H1 (cell line): ENCODE data around the gene SLC6A17. TPM values are rescaled to one million over a fixed set of nuclear protein-coding genes. Genes with fewer than 3 reads are reported as not detected.

Experiments
- CTCF ChIA-PET: fragments of 300-600 bp; sonication (Branson Sonifier 250); formaldehyde crosslinking; loops from one replicate; lab custom pipeline; 2021; ENCODE audit not compliant: partially characterized antibody; lab: Charles Lee
- POLR2A ChIA-PET: fragments of 300-600 bp; sonication (Branson Sonifier 250); formaldehyde crosslinking; loops from one replicate; lab custom pipeline; 2021; ENCODE audit warnings: inconsistent platforms; ENCODE audit not compliant: partially characterized antibody; lab: Charles Lee
- DNase-seq, 2 experiments: peaks; one replicate each; pipeline versions ENCODE4 v3.0.0 to v3.0.0-alpha.2; 2010 to 2022; ENCODE audit warnings: low spot score in 2 of 2, low read depth in 1 of 2, mixed read lengths in 1 of 2
- FAIRE-seq: peaks from 2 replicates; lab custom pipeline; 2011; peaks lifted over from hg19 to GRCh38; lab: Jason Lieb, UNC
- H2AFZ ChIP-seq: 2 replicates; pipeline ENCODE4 v1.8.1; 2012; ENCODE audit warnings: low read length, inconsistent platforms
- H2AK5ac ChIP-seq: 2 replicates; pipeline ENCODE4 v1.6.1; 2013; ENCODE audit warnings: low read depth, low read length
- H2BK120ac ChIP-seq: replicated peaks from 2 replicates; pipeline ENCODE3; 2013; ENCODE audit warnings: low read depth, low read length, inconsistent platforms
- H2BK12ac ChIP-seq: 2 replicates; pipeline ENCODE4 v1.6.1; 2013; ENCODE audit warnings: low read depth, low read length
- H2BK15ac ChIP-seq: 2 replicates; pipeline ENCODE4 v1.6.1; 2013; ENCODE audit warnings: low read length
- H2BK20ac ChIP-seq: 2 replicates; pipeline ENCODE4 v1.6.1; 2013; ENCODE audit warnings: low read length
- H2BK5ac ChIP-seq: 2 replicates; pipeline ENCODE4 v1.6.1; 2013; ENCODE audit warnings: low read depth, low read length
- H3K14ac ChIP-seq: 2 replicates; pipeline ENCODE4 v1.6.1; 2013; ENCODE audit warnings: inconsistent platforms; ENCODE audit not compliant: insufficient read length
- H3K18ac ChIP-seq: 2 replicates; pipeline ENCODE4 v1.6.1; 2013; ENCODE audit warnings: low read length; ENCODE audit errors: extremely low read depth
- H3K23ac ChIP-seq: 2 replicates; pipeline ENCODE4 v1.6.1; 2013; ENCODE audit warnings: inconsistent platforms; ENCODE audit not compliant: insufficient read length
- H3K23me2 ChIP-seq: 2 replicates; pipeline ENCODE4 v1.6.1; 2013; ENCODE audit warnings: low read depth, low read length
- H3K27ac ChIP-seq: 2 replicates; pipeline ENCODE4 v1.6.1; 2011; ENCODE audit warnings: low read depth, low read length, inconsistent platforms
- H3K27me3 ChIP-seq, 4 experiments: replicated peaks in 1 of 4; 1 replicate in 1 of 4; 2 replicates in 3 of 4; pipeline versions ENCODE4 v1.6.1 to v1.8.1; 2011 to 2013; ENCODE audit warnings: low read length in 3 of 4, mild to moderate bottlenecking in 3 of 4, inconsistent platforms in 2 of 4, mixed read lengths in 2 of 4, moderate library complexity in 1 of 4; ENCODE audit not compliant: control insufficient read depth in 3 of 4, insufficient read depth in 3 of 4; ENCODE audit errors: extremely low read depth in 1 of 4
- H3K36me3 ChIP-seq, 4 experiments: 2 replicates each; pipeline versions ENCODE4 v1.6.1 to v1.8.1; 2011 to 2013; ENCODE audit warnings: mild to moderate bottlenecking in 4 of 4, low read length in 3 of 4, moderate library complexity in 2 of 4, control low read depth in 1 of 4, inconsistent platforms in 1 of 4; ENCODE audit not compliant: insufficient read depth in 4 of 4, control insufficient read depth in 2 of 4
- H3K4ac ChIP-seq: replicated peaks from 2 replicates; pipeline ENCODE3; 2013; ENCODE audit warnings: low read length, low read depth, mixed read lengths, inconsistent platforms; ENCODE audit not compliant: insufficient read length
- H3K4me1 ChIP-seq, 4 experiments: replicated peaks in 1 of 4; 1 replicate in 1 of 4; 2 replicates in 3 of 4; pipeline versions ENCODE4 v1.6.1 to v1.8.1; 2011 to 2013; ENCODE audit warnings: low read length in 3 of 4, inconsistent platforms in 2 of 4, mixed read lengths in 1 of 4; ENCODE audit not compliant: insufficient read depth in 4 of 4, control insufficient read depth in 3 of 4
- H3K4me2 ChIP-seq, 2 experiments: 2 replicates each; pipeline versions ENCODE4 v1.6.1 to v1.8.1; 2011 to 2013; ENCODE audit warnings: low read depth in 2 of 2, low read length in 2 of 2, control low read depth in 1 of 2, inconsistent platforms in 1 of 2, mild to moderate bottlenecking in 1 of 2; ENCODE audit not compliant: insufficient read depth in 1 of 2
- H3K4me3 ChIP-seq, 4 experiments: fragments of 200-600, 300-600 bp in 1 of 4; sonication (generic), shearing (Covaris generic), sonication (Bioruptor Twin) in 1 of 4; 2 replicates each; pipeline versions ENCODE4 v1.5.1 to v1.8.1; 2011 to 2016; ENCODE audit warnings: low read length in 4 of 4, low read depth in 3 of 4, control low read depth in 2 of 4, inconsistent platforms in 2 of 4, mild to moderate bottlenecking in 2 of 4, mixed read lengths in 1 of 4, moderate library complexity in 1 of 4; ENCODE audit not compliant: insufficient read depth in 2 of 4; ENCODE audit errors: extremely low read depth in 1 of 4
- H3K56ac ChIP-seq: replicated peaks from 2 replicates; pipeline ENCODE3; 2013; ENCODE audit warnings: low read depth, mild to moderate bottlenecking, mixed read lengths, low read length, inconsistent platforms; ENCODE audit not compliant: insufficient read length
- H3K79me1 ChIP-seq: 2 replicates; pipeline ENCODE4 v1.6.1; 2013; ENCODE audit warnings: low read depth, low read length, control low read depth
- H3K79me2 ChIP-seq, 2 experiments: 2 replicates each; pipeline versions ENCODE4 v1.6.1 to v1.8.1; 2012 to 2013; ENCODE audit warnings: low read length in 2 of 2, mild to moderate bottlenecking in 2 of 2, inconsistent platforms in 1 of 2; ENCODE audit not compliant: insufficient read depth in 2 of 2, control insufficient read depth in 1 of 2
- H3K9ac ChIP-seq, 4 experiments: replicated peaks in 1 of 4; 1 replicate in 1 of 4; 2 replicates in 3 of 4; pipeline versions ENCODE4 v1.6.1 to v1.8.1; 2011 to 2013; ENCODE audit warnings: low read depth in 3 of 4, low read length in 3 of 4, control low read depth in 2 of 4, mild to moderate bottlenecking in 2 of 4, moderate library complexity in 2 of 4, inconsistent platforms in 1 of 4; ENCODE audit errors: extremely low read depth in 1 of 4
- H3K9me3 ChIP-seq, 2 experiments: 2 replicates each; pipeline versions ENCODE4 v1.6.1 to v1.8.1; 2012 to 2013; ENCODE audit warnings: mild to moderate bottlenecking in 2 of 2, moderate library complexity in 2 of 2, control low read depth in 1 of 2, inconsistent platforms in 1 of 2, low read depth in 1 of 2, low read length in 1 of 2, mixed read lengths in 1 of 2; ENCODE audit not compliant: insufficient read depth in 2 of 2
- H4K20me1 ChIP-seq, 2 experiments: replicated peaks in 1 of 2; 2 replicates each; pipeline versions ENCODE3 to v1.8.1; 2011 to 2013; ENCODE audit warnings: inconsistent platforms in 2 of 2, low read length in 2 of 2, mild to moderate bottlenecking in 1 of 2; ENCODE audit not compliant: insufficient read depth in 2 of 2, control insufficient read depth in 1 of 2
- H4K5ac ChIP-seq: 2 replicates; pipeline ENCODE4 v1.6.1; 2013; ENCODE audit warnings: low read length, low read depth, mixed read lengths, inconsistent platforms; ENCODE audit not compliant: insufficient read length
- H4K8ac ChIP-seq: 2 replicates; pipeline ENCODE4 v1.8.0; 2013; ENCODE audit warnings: mild to moderate bottlenecking, moderate library complexity, low read length, inconsistent platforms; ENCODE audit not compliant: insufficient read depth; ENCODE audit errors: extremely low read depth
- H4K91ac ChIP-seq: replicated peaks from 2 replicates; pipeline ENCODE3; 2013; ENCODE audit warnings: low read length, mixed read lengths, inconsistent platforms; ENCODE audit not compliant: insufficient read length
- ATF3 ChIP-seq: IDR thresholded peaks from 2 replicates; pipeline ENCODE4 v1.6.1; 2011; ENCODE audit warnings: low read depth, mild to moderate bottlenecking, low read length; ENCODE audit not compliant: insufficient read depth
- CHD1 ChIP-seq: IDR thresholded peaks from 2 replicates; pipeline ENCODE4 v1.6.1; 2012; ENCODE audit warnings: low read depth, low read length, improper control_type of control experiment
- FOSL1 ChIP-seq: IDR thresholded peaks from 2 replicates; pipeline ENCODE4 v1.6.1; 2011; ENCODE audit warnings: mild to moderate bottlenecking, low read depth, low read length, moderate library complexity; ENCODE audit not compliant: insufficient read depth
- KDM5A ChIP-seq: fragments of 200-600 bp; IDR thresholded peaks from 2 replicates; pipeline ENCODE4 v1.7.1; 2012; ENCODE audit warnings: mild to moderate bottlenecking, low read length, inconsistent platforms, mixed read lengths
- NRF1 ChIP-seq: IDR thresholded peaks from 2 replicates; pipeline ENCODE4 v1.6.1; 2011; ENCODE audit warnings: mild to moderate bottlenecking, low read depth, low read length, improper control_type of control experiment
- POU5F1 ChIP-seq: IDR thresholded peaks from 2 replicates; pipeline ENCODE4 v1.6.1; 2011; ENCODE audit warnings: low read depth, mild to moderate bottlenecking, low read length, moderate library complexity
- RBBP5 ChIP-seq: IDR thresholded peaks from 2 replicates; pipeline ENCODE4 v1.7.1; 2012; ENCODE audit warnings: low read depth, mild to moderate bottlenecking, inconsistent platforms, low read length, moderate library complexity, borderline replicate concordance
- RFX5 ChIP-seq: IDR thresholded peaks from 2 replicates; pipeline ENCODE4 v1.6.1; 2011; ENCODE audit warnings: low read depth, low read length, improper control_type of control experiment, borderline replicate concordance
- SIN3A ChIP-seq, 2 experiments: IDR thresholded peaks in 1 of 2; conservative IDR thresholded peaks in 1 of 2; 2 replicates each; pipeline ENCODE4 v1.6.1; 2011 to 2012; ENCODE audit warnings: low read length in 2 of 2, improper control_type of control experiment in 1 of 2, low read depth in 1 of 2, mild to moderate bottlenecking in 1 of 2
- SP2 ChIP-seq: IDR thresholded peaks from 2 replicates; pipeline ENCODE4 v1.6.1; 2012; ENCODE audit warnings: mild to moderate bottlenecking, low read length, inconsistent platforms
- TAF1 ChIP-seq: IDR thresholded peaks from 2 replicates; pipeline ENCODE4 v1.6.1; 2011; ENCODE audit warnings: mild to moderate bottlenecking, low read depth, low read length
- WGBS, 2 experiments: shearing (Covaris generic) in 1 of 2; methylation state at CpG; one replicate each; pipeline versions ENCODE4 v1.1.6 to v1.1.7; 2013 to 2015; ENCODE audit warnings: low lambda C conversion rate in 2 of 2, mixed read lengths in 2 of 2, inconsistent platforms in 1 of 2, low coverage in 1 of 2, missing lambda C conversion rate in 1 of 2; ENCODE audit not compliant: insufficient replicate concordance in 2 of 2, insufficient coverage in 1 of 2, insufficient read length in 1 of 2; ENCODE audit errors: extremely low coverage in 1 of 2, missing lambda C conversion rate in 1 of 2; 5-methylcytosine and 5-hydroxymethylcytosine counted together
- polyA plus RNA-seq, 7 experiments: library from polyadenylated mRNA; depleted of rRNA in 3 of 7; stranded (reverse) in 5 of 7; unstranded in 2 of 7; fragments of >200 nt in 5 of 7; fragments of 200-250 nt in 2 of 7; gene quantifications; 1 replicate in 5 of 7; 2 replicates in 1 of 7; 4 replicates in 1 of 7; pipeline versions ENCODE4 v1.2.1 to v1.2.3, GENCODE V29; 2011 to 2013; ENCODE audit warnings: missing spikeins in 2 of 7, mixed read lengths in 2 of 7
- total RNA-seq: library from RNA; stranded (reverse); fragmentation: NEBNext Ultra II Directional; extraction: Animal tissue kit (Norgen Biotek cat#: 25700); gene quantifications from 2 replicates; pipeline ENCODE4 v1.2.1, GENCODE V29; 2021

SLC6A17 gene
- total and polyA plus RNA-seq, 2 of the 8 experiments (the other 6 are each of a cell fraction or from before 2014, with no cell fraction given): 0.15 to 0.28 TPM

GRCh38 chr1:110230381-110231199 lies 80.3 kb downstream of the SLC6A17 start:
- peaks cover 0 to 5% (median 0%) of the 10 kb centered on the region in 4 experiments; a peak in 3 of 8 replicates for H3K36me3 ChIP-seq
- no peaks in the 10 kb centered on the region; the same call in 1 of the 2 replicates for H3K79me1 ChIP-seq

More at GRCh38 chr1:110230381-110231199, 80.3 kb downstream of the SLC6A17 start:
- H3K79me2 ChIP-seq: no peaks in the 10 kb centered on the region
- H2BK5ac ChIP-seq: no peak overlapping the region
- no peak overlapping the region for H4K8ac ChIP-seq
- DNase-seq (no peak), FAIRE-seq (no peak)
- no peak overlapping the region for H3K56ac ChIP-seq
- H3K4ac ChIP-seq: no peak overlapping the region
- POLR2A ChIA-PET: no interaction called here
- H3K4me1 ChIP-seq: peaks cover 0 to 6% (median 3%) of the 10 kb centered on the region in 4 experiments; a peak in 2 of 7 replicates
- H2AFZ ChIP-seq: no peak overlapping the region
- no peaks in the 10 kb centered on the region for H3K23me2 ChIP-seq
- 91% methylated on average over 11 of the region's 11 CpGs; no CpG with 5 or more reads in 1 of the 2 experiments for WGBS, 2 experiments
- H3K9me3 ChIP-seq: no peaks in the 10 kb centered on the region
- H2AK5ac ChIP-seq: no peak overlapping the region
- no peaks in the 10 kb centered on the region; a peak in 1 of 7 replicates for H3K27me3 ChIP-seq
- no peak overlapping the region for H3K4me2 ChIP-seq
- H2BK120ac ChIP-seq: no peak overlapping the region
- no peak overlapping the region for H2BK15ac ChIP-seq
- H2BK20ac ChIP-seq: no peak overlapping the region
- H3K4me3 ChIP-seq: no peak overlapping the region
- TF ChIP-seq RBBP5 (no peak), SP2 (no peak), TAF1 (no peak), RFX5 (no peak), CHD1 (no peak), FOSL1 (no peak), POU5F1 (no peak), KDM5A (no peak), NRF1 (no peak), SIN3A (conservative IDR thresholded peaks at IDR 0.05 in 1 of 2, IDR thresholded peaks at IDR 0.05 in 1 of 2; ENCODE audit: low read depth in 1 of 2, low read length in 2 of 2) (no peak), ATF3 (no peak)
- no peak overlapping the region for H4K91ac ChIP-seq
- peaks cover 1 to 2% of the 10 kb centered on the region in 2 experiments for H4K20me1 ChIP-seq
- no peak overlapping the region for H3K14ac ChIP-seq
- no peak overlapping the region for H2BK12ac ChIP-seq
- H3K23ac ChIP-seq: no peak overlapping the region
- H3K9ac ChIP-seq: no peak overlapping the region
- no peak overlapping the region for H3K27ac ChIP-seq
- CTCF ChIA-PET: interaction anchor here (0.6 to 3.0 kb wide), 4 partner anchors 23 to 230 kb away, joined by 3 to 17 read pairs (median 3); no protein-coding TSS in a partner anchor
- H3K18ac ChIP-seq: no peak overlapping the region
- no peak overlapping the region for H4K5ac ChIP-seq
